ENCODE results near the gene MAST3.

DNA sequence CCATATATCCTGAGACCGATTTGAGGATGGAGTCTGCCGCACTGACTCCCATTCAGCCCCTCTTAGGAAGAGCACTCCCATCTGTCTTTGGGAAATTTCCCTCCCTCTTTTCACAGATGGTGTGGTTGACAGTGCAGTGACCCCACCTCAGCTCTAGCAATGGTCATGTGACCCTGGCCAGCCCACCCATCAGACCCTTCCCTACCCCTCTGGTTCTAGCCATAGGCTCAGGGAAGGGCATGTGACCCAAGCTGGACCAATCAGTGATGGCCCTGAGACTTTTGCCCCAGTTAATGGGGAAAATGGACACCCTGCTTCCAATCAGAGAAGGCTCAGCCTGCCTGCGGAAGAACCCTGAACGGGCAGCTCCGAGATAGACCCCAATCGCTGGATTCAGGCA is 37.1 kb upstream of the MAST3 start:
- TF ChIP-seq, protein P1, sequence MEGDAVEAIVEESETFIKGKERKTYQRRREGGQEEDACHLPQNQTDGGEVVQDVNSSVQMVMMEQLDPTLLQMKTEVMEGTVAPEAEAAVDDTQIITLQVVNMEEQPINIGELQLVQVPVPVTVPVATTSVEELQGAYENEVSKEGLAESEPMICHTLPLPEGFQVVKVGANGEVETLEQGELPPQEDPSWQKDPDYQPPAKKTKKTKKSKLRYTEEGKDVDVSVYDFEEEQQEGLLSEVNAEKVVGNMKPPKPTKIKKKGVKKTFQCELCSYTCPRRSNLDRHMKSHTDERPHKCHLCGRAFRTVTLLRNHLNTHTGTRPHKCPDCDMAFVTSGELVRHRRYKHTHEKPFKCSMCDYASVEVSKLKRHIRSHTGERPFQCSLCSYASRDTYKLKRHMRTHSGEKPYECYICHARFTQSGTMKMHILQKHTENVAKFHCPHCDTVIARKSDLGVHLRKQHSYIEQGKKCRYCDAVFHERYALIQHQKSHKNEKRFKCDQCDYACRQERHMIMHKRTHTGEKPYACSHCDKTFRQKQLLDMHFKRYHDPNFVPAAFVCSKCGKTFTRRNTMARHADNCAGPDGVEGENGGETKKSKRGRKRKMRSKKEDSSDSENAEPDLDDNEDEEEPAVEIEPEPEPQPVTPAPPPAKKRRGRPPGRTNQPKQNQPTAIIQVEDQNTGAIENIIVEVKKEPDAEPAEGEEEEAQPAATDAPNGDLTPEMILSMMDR (IDR thresholded peaks at IDR 0.05; ENCODE audit: control extremely low read depth in 1 of 3, insufficient read depth in 1 of 3, low read depth in 1 of 3, low read length in 3 of 3): no peak
- TF ChIP-seq POLR2A (IDR thresholded peaks at IDR 0.05; ENCODE audit: control extremely low read depth in 1 of 2, low read depth in 2 of 2, low read length in 2 of 2): no peak
- no peak for TF ChIP-seq CHD1 (IDR thresholded peaks at IDR 0.05; ENCODE audit: low read depth, low read length)
- TF ChIP-seq EZH2 (IDR thresholded peaks at IDR 0.05; ENCODE audit: low read depth, low read length, severe bottlenecking): no peak
- no peak for TF ChIP-seq YY1 (IDR thresholded peaks at IDR 0.05; ENCODE audit: low read depth, low read length)
- TF ChIP-seq EP300 (IDR thresholded peaks at IDR 0.05; ENCODE audit: borderline replicate concordance in 1 of 2, low read depth in 2 of 2, low read length in 2 of 2): no peak
- TF ChIP-seq ZNF274 (IDR thresholded peaks at IDR 0.05; ENCODE audit: borderline replicate concordance, extremely low read depth, low read length): no peak
- TF ChIP-seq CBX8 (IDR thresholded peaks at IDR 0.05; ENCODE audit: borderline replicate concordance, low read depth, low read length): no peak
- no peak for TF ChIP-seq GABPA (IDR thresholded peaks at IDR 0.05; ENCODE audit: borderline replicate concordance, insufficient read depth, low read length)
- TF ChIP-seq JUN (IDR thresholded peaks at IDR 0.05; ENCODE audit: low read depth, low read length): no peak
- TF ChIP-seq HDAC6 (IDR thresholded peaks at IDR 0.05; ENCODE audit: low read depth, low read length): no peak

All from H1 (cell line).